ENCODE data around the gene TASOR2. TPM values are rescaled to one million over a fixed set of nuclear protein-coding genes. Genes with fewer than 3 reads are reported as not detected.

The TASOR2 gene
- total and polyA plus RNA-seq, 2 of the 4 experiments (the other 2 are of a cell fraction), result 19.4 to 53.6 TPM

DNA sequence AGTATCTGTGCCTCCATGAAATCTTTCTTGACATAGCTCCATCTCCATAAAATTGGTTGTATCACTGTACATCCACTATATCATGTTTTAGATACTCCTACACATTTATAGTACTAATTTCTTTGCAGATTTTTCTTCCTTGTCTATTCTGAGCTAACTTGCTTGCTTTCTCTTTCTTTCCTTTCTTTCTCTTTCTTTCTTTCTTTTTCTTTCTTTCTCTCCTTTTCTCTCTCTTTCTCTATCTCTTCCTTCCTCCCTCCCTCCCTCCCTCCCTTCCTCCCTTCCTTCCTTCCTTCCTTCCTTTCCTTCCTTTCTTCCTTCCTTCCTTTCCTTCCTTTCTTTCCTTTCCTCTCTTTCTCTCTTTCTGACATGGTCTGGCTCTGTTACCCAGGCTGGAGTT, 23.7 kb downstream of the TASOR2 start:
- H3K18ac ChIP-seq (ENCODE audit: low read depth, low read length), result no peak overlapping the region
- H3K9me3 ChIP-seq (ENCODE audit: control insufficient read depth, insufficient read depth, low read length), result no peaks in the 10 kb centered on the region
- no peaks in the 10 kb centered on the region for H3K36me3 ChIP-seq (ENCODE audit: control insufficient read depth, insufficient read depth, low read length)
- no peak overlapping the region for H3K4me3 ChIP-seq (ENCODE audit: insufficient read depth, low read depth, low read length)
- no peak overlapping the region for H4K8ac ChIP-seq (ENCODE audit: low read depth in 2 of 2, low read length in 2 of 2)
- H3K9ac ChIP-seq (ENCODE audit: low read depth, low read length), result no peak overlapping the region
- no peak overlapping the region for H2BK15ac ChIP-seq (ENCODE audit: low read depth, low read length)
- dilution Hi-C loops (cut with HindIII; ENCODE audit: low sequenced_read_pairs, unreplicated experiment), result no loop called here
- no peak overlapping the region for H2AK5ac ChIP-seq (ENCODE audit: low read depth, low read length)
- ChIA-PET POLR2A (ENCODE audit: unreplicated experiment) (no interaction called here), CTCF (no interaction called here)
- H3K4ac ChIP-seq (ENCODE audit: low read depth, low read length), result no peak overlapping the region
- peaks cover 8% of the 10 kb centered on the region; the same call in 1 of the 2 replicates for H4K20me1 ChIP-seq (ENCODE audit: insufficient read depth, low read length)
- no peaks in the 10 kb centered on the region for H3K9me1 ChIP-seq (ENCODE audit: insufficient read depth, low read length)
- DNase-seq (no peak), ATAC-seq (ENCODE audit: low read depth) (no peak)
- H4K91ac ChIP-seq (ENCODE audit: insufficient read depth, low read depth, low read length), result no peak overlapping the region
- H3K14ac ChIP-seq (replicated peaks; ENCODE audit: low read depth, low read length), result no peak overlapping the region
- H3K4me1 ChIP-seq (ENCODE audit: control insufficient read depth, insufficient read depth, low read length), result peaks cover 1% of the 10 kb centered on the region
- no peak overlapping the region for H2BK120ac ChIP-seq (ENCODE audit: low read depth, low read length)
- intact Hi-C loops (cut with micrococcal nuclease), result no loop called here
- no peak overlapping the region for H2AK9ac ChIP-seq (replicated peaks; ENCODE audit: low read depth, low read length, poor library complexity)
- H3K4me2 ChIP-seq (ENCODE audit: low read depth, low read length), result no peak overlapping the region
- H3K56ac ChIP-seq (ENCODE audit: extremely low read depth, insufficient read depth, low read length), result no peak overlapping the region
- no peak overlapping the region for H2BK20ac ChIP-seq (ENCODE audit: low read depth, low read length)
- H4K5ac ChIP-seq (ENCODE audit: low read depth, low read length), result no peak overlapping the region
- H2AFZ ChIP-seq (replicated peaks; ENCODE audit: low read length, poor library complexity), result no peak overlapping the region
- no peaks in the 10 kb centered on the region for H3K27me3 ChIP-seq (ENCODE audit: control insufficient read depth, insufficient read depth, low read length)
- in situ Hi-C loops (cut with MboI; ENCODE audit: low sequenced_read_pairs), result no loop called here
- H2BK5ac ChIP-seq (ENCODE audit: low read depth, low read length, poor library complexity, severe bottlenecking), result no peak overlapping the region
- H3K79me1 ChIP-seq (ENCODE audit: low read depth in 1 of 2, low read length in 2 of 2), result peaks cover 14 to 41% of the 10 kb centered on the region in 2 experiments
- no peak overlapping the region for H3K23ac ChIP-seq (ENCODE audit: low read depth, low read length)
- no peak overlapping the region for H3K27ac ChIP-seq (ENCODE audit: insufficient read depth, low read length)
- BruUV-seq (replicated peaks), result no TSS peak
- TF ChIP-seq, protein P1, sequence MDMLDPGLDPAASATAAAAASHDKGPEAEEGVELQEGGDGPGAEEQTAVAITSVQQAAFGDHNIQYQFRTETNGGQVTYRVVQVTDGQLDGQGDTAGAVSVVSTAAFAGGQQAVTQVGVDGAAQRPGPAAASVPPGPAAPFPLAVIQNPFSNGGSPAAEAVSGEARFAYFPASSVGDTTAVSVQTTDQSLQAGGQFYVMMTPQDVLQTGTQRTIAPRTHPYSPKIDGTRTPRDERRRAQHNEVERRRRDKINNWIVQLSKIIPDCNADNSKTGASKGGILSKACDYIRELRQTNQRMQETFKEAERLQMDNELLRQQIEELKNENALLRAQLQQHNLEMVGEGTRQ (IDR thresholded peaks at IDR 0.05; ENCODE audit: low read depth, low read length), result no peak
- TF ChIP-seq BHLHE40 (IDR thresholded peaks at IDR 0.05; ENCODE audit: low read depth, low read length) (no peak), SMC3 (IDR thresholded peaks at IDR 0.05; ENCODE audit: low read depth, low read length) (no peak), RCOR1 (IDR thresholded peaks at IDR 0.05; ENCODE audit: insufficient replicate concordance, low read length) (no peak), CHD1 (IDR thresholded peaks at IDR 0.05; ENCODE audit: low read depth, low read length) (no peak), MAFK (IDR thresholded peaks at IDR 0.05; ENCODE audit: low read depth, low read length) (no peak), FOS (IDR thresholded peaks at IDR 0.05; ENCODE audit: low read depth, low read length) (no peak), POLR2A (IDR thresholded peaks at IDR 0.05; ENCODE audit: low read depth, low read length) (no peak), ELK1 (IDR thresholded peaks at IDR 0.05; ENCODE audit: borderline replicate concordance, low read depth, low read length) (no peak), MAZ (IDR thresholded peaks at IDR 0.05; ENCODE audit: borderline replicate concordance, low read depth, low read length) (no peak), RFX5 (IDR thresholded peaks at IDR 0.05; ENCODE audit: low read depth, low read length) (no peak), MXI1 (IDR thresholded peaks at IDR 0.05; ENCODE audit: borderline replicate concordance, low read depth, low read length) (no peak), CEBPB (IDR thresholded peaks at IDR 0.05; ENCODE audit: low read depth, low read length) (no peak), RAD21 (IDR thresholded peaks at IDR 0.05; ENCODE audit: low read length) (no peak), NFE2L2 (IDR thresholded peaks at IDR 0.05; ENCODE audit: low read depth, low read length) (no peak)
